ENCODE results near the gene ARL2BP. TPM values are rescaled to one million over a fixed set of nuclear protein-coding genes. Genes with fewer than 3 reads are reported as not detected.
A peak's percentile ranks its signal among the peaks of the same experiment; 100 is the strongest.
"Not testable (repeated sequence)": the region's sequence is repeated elsewhere in the genome, so short reads cannot be mapped to it uniquely, and the experiment has no call there.

Gene ARL2BP
- total RNA-seq (41.4 TPM), polyA plus RNA-seq (54.7 TPM)
- long read RNA-seq, donor 1 = 0 reads
- long read RNA-seq, donor 2 = 0 reads
- long read RNA-seq, donor 3, transcript ARL2BP-201 (6 exons, 2,130 nt) = major isoform, 18 of 18 reads
- long read RNA-seq, donor 3, partial matches to known transcripts = 0 of 18 reads
- long read RNA-seq, donor 3, other reads (novel, unspliced or antisense) = 0 of 18 reads
- long read RNA-seq, donor 4, transcript ARL2BP-201 (6 exons, 2,130 nt) = major isoform, 8 of 16 reads
- long read RNA-seq, donor 4, partial matches to known transcripts = 8 of 16 reads
- long read RNA-seq, donor 4, other reads (novel, unspliced or antisense) = 0 of 16 reads
- long read RNA-seq, donor 5, transcript ARL2BP-201 (6 exons, 2,130 nt) = major isoform, 33 of 42 reads
- long read RNA-seq, donor 5, partial matches to known transcripts = 9 of 42 reads
- long read RNA-seq, donor 5, other reads (novel, unspliced or antisense) = 0 of 42 reads
- long read RNA-seq, donor 6, transcript ARL2BP-201 (6 exons, 2,130 nt) = major isoform, 17 of 17 reads
- long read RNA-seq, donor 6, partial matches to known transcripts = 0 of 17 reads
- long read RNA-seq, donor 6, other reads (novel, unspliced or antisense) = 0 of 17 reads
- long read RNA-seq, donor 7, transcript ARL2BP-201 (6 exons, 2,130 nt) = major isoform, 25 of 26 reads
- long read RNA-seq, donor 7, partial matches to known transcripts = 0 of 26 reads
- long read RNA-seq, donor 7, other reads (novel, unspliced or antisense) = 0 of 26 reads
- long read RNA-seq, donor 8, transcript ARL2BP-201 (6 exons, 2,130 nt) = major isoform, 10 of 15 reads
- long read RNA-seq, donor 8, partial matches to known transcripts = 5 of 15 reads
- long read RNA-seq, donor 8, other reads (novel, unspliced or antisense) = 0 of 15 reads
- long read RNA-seq, donor 9, transcript ARL2BP-201 (6 exons, 2,130 nt) = major isoform, 13 of 18 reads
- long read RNA-seq, donor 9, partial matches to known transcripts = 5 of 18 reads
- long read RNA-seq, donor 9, other reads (novel, unspliced or antisense) = 0 of 18 reads
- long read RNA-seq, donor 10, transcript ARL2BP-201 (6 exons, 2,130 nt) = major isoform, 11 of 21 reads
- long read RNA-seq, donor 10, partial matches to known transcripts = 10 of 21 reads
- long read RNA-seq, donor 10, other reads (novel, unspliced or antisense) = 0 of 21 reads

DNA sequence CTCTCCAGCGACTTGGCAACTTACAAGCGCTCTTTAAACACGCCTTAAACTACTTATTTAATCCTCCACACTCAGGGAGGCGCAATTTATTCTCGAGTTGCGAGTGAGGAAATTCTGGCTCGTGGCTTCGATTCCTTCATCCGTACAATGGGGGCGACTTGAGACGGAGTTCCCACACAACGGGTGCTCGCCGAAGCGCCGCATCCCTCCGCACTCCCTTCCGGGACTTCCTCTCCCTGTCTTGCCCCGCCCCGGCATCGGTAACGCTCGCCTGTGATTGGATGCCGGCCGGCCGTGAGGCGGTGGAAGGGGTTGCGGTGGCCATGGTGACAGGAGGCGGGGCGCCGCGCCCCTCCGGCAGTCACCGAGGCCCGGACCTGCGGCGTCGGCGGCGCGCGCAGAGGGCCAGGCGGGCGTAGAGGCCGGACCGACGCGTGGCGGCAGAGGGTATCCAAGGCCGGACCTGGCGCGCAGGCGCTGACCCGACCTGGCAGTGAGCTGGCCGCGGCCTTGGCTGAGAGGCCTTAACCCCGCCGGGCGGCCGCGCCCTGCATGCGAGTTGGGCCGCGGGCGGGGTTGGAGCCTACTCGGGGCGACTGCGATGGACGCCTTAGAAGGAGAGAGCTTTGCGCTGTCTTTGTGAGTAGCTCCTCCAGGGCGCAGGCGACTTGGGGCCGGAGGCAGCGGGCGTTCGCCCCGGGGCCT is at the start of gene ARL2BP:
ARL2BP (plus strand) TSS at position 493 of the 705 bp plus-strand sequence; CDS start at position 602, 109 bp downstream.
- H3K27me3 ChIP-seq (ENCODE audit: control insufficient read depth in 2 of 2, insufficient read depth in 1 of 2, low read length in 1 of 2) = no peaks in the 10 kb centered on the region
- peaks cover 13 to 26% of the 10 kb centered on the region in 2 donors for H3K36me3 ChIP-seq (ENCODE audit: control insufficient read depth in 2 of 2, insufficient read depth in 2 of 2, low read length in 1 of 2)
- under 1% methylated on average over 77 of the region's 77 CpGs for WGBS
- peak within 1 kb of the TSS; percentile 70 to 76 for H3K4me3 ChIP-seq (ENCODE audit: low read length in 2 of 2)
- peak; percentile 82 to 98 (median 93) for DNase-seq (ENCODE audit: low read depth in 6 of 9, low spot score in 9 of 9)
- H3K9me3 ChIP-seq (ENCODE audit: control insufficient read depth in 2 of 2, insufficient read depth in 1 of 2, low read length in 1 of 2) = no peaks in the 10 kb centered on the region
- H3K4me1 ChIP-seq (ENCODE audit: control insufficient read depth in 2 of 2, insufficient read depth in 2 of 2, low read length in 2 of 2) = peaks cover 5 to 10% of the 10 kb centered on the region in 2 donors
- peak within 1 kb of the TSS; percentile 82 for H3K27ac ChIP-seq (ENCODE audit: low read depth in 1 of 2, low read length in 1 of 2)

DNA sequence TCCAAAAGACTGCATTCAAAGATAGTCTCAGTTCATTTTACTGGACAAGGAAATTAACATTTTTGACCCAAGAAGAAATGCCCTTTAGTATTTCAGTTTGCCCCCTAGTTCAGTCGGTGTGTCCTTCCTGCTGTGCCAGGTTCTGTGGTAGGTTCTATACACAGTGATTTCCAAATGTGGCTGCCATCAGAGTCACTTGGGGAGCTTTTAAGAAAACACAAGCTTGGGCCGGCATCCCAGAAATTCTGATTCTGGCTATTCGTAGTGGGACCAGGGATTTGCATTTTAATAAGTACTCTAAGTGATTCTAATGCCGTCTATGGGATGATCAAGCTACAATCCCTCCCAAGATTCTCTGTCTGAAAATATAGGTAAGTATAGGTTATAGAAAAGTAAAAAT is 48.8 kb upstream of the ARL2BP start:
- H3K27me3 ChIP-seq (ENCODE audit: control insufficient read depth in 2 of 2, insufficient read depth in 1 of 2, low read length in 1 of 2) = no peaks in the 10 kb centered on the region
- H3K4me3 ChIP-seq (ENCODE audit: low read length in 2 of 2) = no peak overlapping the region
- no peak overlapping the region for H3K27ac ChIP-seq (ENCODE audit: low read depth in 1 of 2, low read length in 1 of 2)
- H3K36me3 ChIP-seq (ENCODE audit: control insufficient read depth in 2 of 2, insufficient read depth in 2 of 2, low read length in 1 of 2) = peaks cover 0 to 3% of the 10 kb centered on the region in 2 donors
- no peaks in the 10 kb centered on the region for H3K4me1 ChIP-seq (ENCODE audit: control insufficient read depth in 2 of 2, insufficient read depth in 2 of 2, low read length in 2 of 2)
- DNase-seq (ENCODE audit: low read depth in 6 of 9, low spot score in 9 of 9) = no peak
- WGBS = 97% methylated on average over 4 of the region's 4 CpGs
- H3K9me3 ChIP-seq (ENCODE audit: control insufficient read depth in 2 of 2, insufficient read depth in 1 of 2, low read length in 1 of 2) = no peaks in the 10 kb centered on the region

DNA sequence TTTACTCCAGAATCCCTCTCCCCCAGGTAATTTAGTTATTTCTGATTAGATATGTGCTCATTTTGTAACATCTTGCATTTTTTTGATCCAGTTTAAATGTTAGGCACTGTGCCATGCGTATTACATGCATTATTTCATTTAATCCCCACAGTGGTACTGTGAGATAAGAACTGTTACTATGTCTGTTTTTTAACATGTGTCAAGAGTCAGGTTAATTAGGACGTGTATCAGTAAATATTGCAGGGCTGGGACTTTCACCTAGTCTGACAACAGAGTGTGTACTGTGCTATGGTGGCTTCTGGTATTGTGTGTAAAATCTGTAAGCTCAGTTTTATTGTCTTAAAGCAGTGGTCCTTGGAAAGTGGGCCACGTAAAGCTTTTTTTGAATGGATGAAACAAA is 48.3 kb upstream of the ARL2BP start:
- no peaks in the 10 kb centered on the region for H3K4me1 ChIP-seq (ENCODE audit: control insufficient read depth in 2 of 2, insufficient read depth in 2 of 2, low read length in 2 of 2)
- 99% methylated on average over 3 of the region's 3 CpGs for WGBS

DNA sequence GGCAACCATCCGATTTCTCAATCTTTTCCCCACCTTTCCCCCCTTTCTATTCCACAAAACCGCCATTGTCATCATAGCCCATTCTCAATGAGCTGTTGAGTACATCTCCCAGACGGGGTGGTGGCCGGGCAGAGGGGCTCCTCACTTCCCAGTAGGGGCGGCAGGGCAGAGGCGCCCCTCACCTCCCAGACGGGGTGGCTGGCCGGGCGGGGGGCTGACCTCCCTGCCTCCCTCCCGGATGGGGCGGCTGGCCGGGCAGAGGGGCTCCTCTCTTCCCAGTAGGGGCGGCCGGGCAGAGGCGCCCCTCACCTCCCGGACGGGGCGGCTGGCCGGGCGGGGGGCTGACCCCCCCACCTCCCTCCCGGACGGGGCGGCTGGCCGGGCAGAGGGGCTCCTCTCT is 44.7 kb upstream of the ARL2BP start:
- H3K27me3 ChIP-seq (ENCODE audit: control insufficient read depth in 2 of 2, insufficient read depth in 1 of 2, low read length in 1 of 2); H3K4me1 ChIP-seq (ENCODE audit: control insufficient read depth in 2 of 2, insufficient read depth in 2 of 2, low read length in 2 of 2); H3K9me3 ChIP-seq (ENCODE audit: control insufficient read depth in 2 of 2, insufficient read depth in 1 of 2, low read length in 1 of 2); H3K4me3 ChIP-seq (ENCODE audit: low read length in 2 of 2); DNase-seq (ENCODE audit: low read depth in 6 of 9, low spot score in 9 of 9); H3K27ac ChIP-seq (ENCODE audit: low read depth in 1 of 2, low read length in 1 of 2): not testable (repeated sequence)
- 94% methylated on average over 11 of the region's 24 CpGs for WGBS
- H3K36me3 ChIP-seq (ENCODE audit: control insufficient read depth in 2 of 2, insufficient read depth in 2 of 2, low read length in 1 of 2) = peaks cover 10 to 12% of the 10 kb centered on the region in 2 donors

More for the DNA sequence above, 48.3 kb upstream of the ARL2BP start:
- Histone ChIP-seq H3K9me3 (ENCODE audit: control insufficient read depth in 2 of 2, insufficient read depth in 1 of 2, low read length in 1 of 2) (no peaks in the 10 kb centered on the region), H3K36me3 (ENCODE audit: control insufficient read depth in 2 of 2, insufficient read depth in 2 of 2, low read length in 1 of 2) (peaks cover 0 to 3% of the 10 kb centered on the region in 2 donors), H3K27ac (ENCODE audit: low read depth in 1 of 2, low read length in 1 of 2) (no peak overlapping the region), H3K27me3 (ENCODE audit: control insufficient read depth in 2 of 2, insufficient read depth in 1 of 2, low read length in 1 of 2) (no peaks in the 10 kb centered on the region), H3K4me3 (ENCODE audit: low read length in 2 of 2) (no peak overlapping the region)
- DNase-seq (ENCODE audit: low read depth in 6 of 9, low spot score in 9 of 9) = no peak

DNA sequence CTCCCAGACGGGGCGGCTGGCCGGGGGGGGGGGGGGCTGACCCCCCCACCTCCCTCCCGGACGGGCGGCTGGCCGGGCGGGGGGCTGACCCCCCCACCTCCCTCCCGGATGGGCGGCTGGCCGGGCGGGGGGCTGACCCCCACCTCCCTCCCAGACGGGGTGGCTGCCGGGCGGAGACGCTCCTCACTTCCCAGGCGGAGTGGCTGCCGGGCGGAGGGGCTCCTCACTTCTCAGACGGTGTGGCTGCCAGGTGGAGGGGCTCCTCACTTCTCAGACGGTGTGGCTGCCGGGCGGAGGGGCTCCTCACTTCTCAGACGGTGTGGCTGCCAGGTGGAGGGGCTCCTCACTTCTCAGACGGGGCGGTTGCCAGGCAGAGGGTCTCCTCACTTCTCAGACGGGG is 44.1 kb upstream of the ARL2BP start:
- not testable (repeated sequence) for H3K27ac ChIP-seq (ENCODE audit: low read depth in 1 of 2, low read length in 1 of 2); H3K4me1 ChIP-seq (ENCODE audit: control insufficient read depth in 2 of 2, insufficient read depth in 2 of 2, low read length in 2 of 2); H3K27me3 ChIP-seq (ENCODE audit: control insufficient read depth in 2 of 2, insufficient read depth in 1 of 2, low read length in 1 of 2); H3K9me3 ChIP-seq (ENCODE audit: control insufficient read depth in 2 of 2, insufficient read depth in 1 of 2, low read length in 1 of 2); DNase-seq (ENCODE audit: low read depth in 6 of 9, low spot score in 9 of 9); H3K4me3 ChIP-seq (ENCODE audit: low read length in 2 of 2)
- peaks cover 15 to 16% of the 10 kb centered on the region in 2 donors for H3K36me3 ChIP-seq (ENCODE audit: control insufficient read depth in 2 of 2, insufficient read depth in 2 of 2, low read length in 1 of 2)
- WGBS = 94% methylated on average over 24 of the region's 27 CpGs

DNA sequence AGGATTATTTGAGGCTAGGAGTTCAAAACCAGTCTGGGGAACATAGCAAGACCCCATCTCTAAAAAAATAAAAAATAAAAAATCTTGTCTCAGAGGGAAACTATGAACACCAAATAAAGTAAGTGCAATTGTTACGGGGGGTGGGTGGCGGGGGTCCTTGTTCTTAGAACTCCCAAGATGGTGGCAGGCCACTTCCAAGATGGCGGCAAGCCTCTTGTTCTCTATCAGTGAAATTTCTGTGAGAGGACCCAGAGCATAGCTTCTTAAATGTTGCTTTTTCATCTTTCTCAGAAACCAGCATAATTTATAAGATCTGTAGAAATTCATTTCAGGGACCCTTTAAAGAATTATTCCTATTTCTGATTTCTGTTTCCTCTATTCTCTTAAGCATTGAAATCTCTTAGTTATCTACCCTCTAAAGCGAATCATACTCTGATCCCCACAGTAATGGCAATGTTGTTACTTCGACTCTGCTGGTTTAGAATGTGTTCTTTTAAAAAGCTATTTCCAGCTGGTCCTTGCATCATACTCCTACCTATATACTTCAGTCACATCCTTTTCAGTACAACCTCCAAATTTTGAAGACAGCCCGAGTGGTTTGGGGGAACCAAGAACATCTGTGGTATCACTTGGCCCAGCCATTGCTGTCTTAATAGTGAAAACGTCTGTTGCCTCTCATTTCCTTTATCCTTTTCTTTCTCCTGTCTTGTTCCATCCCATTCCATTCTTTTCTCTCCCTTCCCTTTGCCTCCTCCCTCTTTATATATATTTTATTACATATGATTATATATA is 42.8 kb upstream of the ARL2BP start:
- WGBS = 98% methylated on average over 7 of the region's 7 CpGs
- H3K27me3 ChIP-seq (ENCODE audit: control insufficient read depth in 2 of 2, insufficient read depth in 1 of 2, low read length in 1 of 2) = no peaks in the 10 kb centered on the region
- peaks cover 19 to 28% of the 10 kb centered on the region in 2 donors for H3K36me3 ChIP-seq (ENCODE audit: control insufficient read depth in 2 of 2, insufficient read depth in 2 of 2, low read length in 1 of 2)
- H3K9me3 ChIP-seq (ENCODE audit: control insufficient read depth in 2 of 2, insufficient read depth in 1 of 2, low read length in 1 of 2) = no peaks in the 10 kb centered on the region
- DNase-seq (ENCODE audit: low read depth in 6 of 9, low spot score in 9 of 9) = no peak
- H3K4me3 ChIP-seq (ENCODE audit: low read length in 2 of 2) = no peak overlapping the region
- H3K4me1 ChIP-seq (ENCODE audit: control insufficient read depth in 2 of 2, insufficient read depth in 2 of 2, low read length in 2 of 2) = no peaks in the 10 kb centered on the region
- no peak overlapping the region for H3K27ac ChIP-seq (ENCODE audit: low read depth in 1 of 2, low read length in 1 of 2)

DNA sequence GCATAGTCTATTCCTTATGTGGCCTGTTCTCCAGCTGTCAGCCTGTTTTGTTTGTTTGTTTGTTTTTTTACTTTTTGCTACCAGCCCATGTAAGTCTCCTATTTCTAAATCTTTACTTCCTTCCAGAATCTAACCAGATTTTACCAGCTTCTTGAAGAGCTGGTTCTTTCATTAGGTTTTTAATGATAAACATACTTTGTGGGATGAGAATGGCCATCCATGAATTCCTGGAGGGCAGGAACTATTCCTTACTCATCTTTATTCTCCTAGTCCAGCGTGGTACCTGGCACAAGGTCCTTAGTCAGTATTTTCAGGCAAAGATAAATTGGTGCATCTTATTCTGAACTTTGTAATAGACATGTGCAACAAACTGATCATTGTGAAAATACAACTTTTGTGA is 41.6 kb upstream of the ARL2BP start:
- H3K9me3 ChIP-seq (ENCODE audit: control insufficient read depth in 2 of 2, insufficient read depth in 1 of 2, low read length in 1 of 2) = no peaks in the 10 kb centered on the region
- H3K4me1 ChIP-seq (ENCODE audit: control insufficient read depth in 2 of 2, insufficient read depth in 2 of 2, low read length in 2 of 2) = no peaks in the 10 kb centered on the region
- no peak overlapping the region for H3K4me3 ChIP-seq (ENCODE audit: low read length in 2 of 2)
- 89% methylated on average over 1 of the region's 1 CpG for WGBS
- no peak overlapping the region for H3K27ac ChIP-seq (ENCODE audit: low read depth in 1 of 2, low read length in 1 of 2)
- no peaks in the 10 kb centered on the region for H3K27me3 ChIP-seq (ENCODE audit: control insufficient read depth in 2 of 2, insufficient read depth in 1 of 2, low read length in 1 of 2)
- peaks cover 26 to 37% of the 10 kb centered on the region in 2 donors for H3K36me3 ChIP-seq (ENCODE audit: control insufficient read depth in 2 of 2, insufficient read depth in 2 of 2, low read length in 1 of 2)
- no peak for DNase-seq (ENCODE audit: low read depth in 6 of 9, low spot score in 9 of 9)

DNA sequence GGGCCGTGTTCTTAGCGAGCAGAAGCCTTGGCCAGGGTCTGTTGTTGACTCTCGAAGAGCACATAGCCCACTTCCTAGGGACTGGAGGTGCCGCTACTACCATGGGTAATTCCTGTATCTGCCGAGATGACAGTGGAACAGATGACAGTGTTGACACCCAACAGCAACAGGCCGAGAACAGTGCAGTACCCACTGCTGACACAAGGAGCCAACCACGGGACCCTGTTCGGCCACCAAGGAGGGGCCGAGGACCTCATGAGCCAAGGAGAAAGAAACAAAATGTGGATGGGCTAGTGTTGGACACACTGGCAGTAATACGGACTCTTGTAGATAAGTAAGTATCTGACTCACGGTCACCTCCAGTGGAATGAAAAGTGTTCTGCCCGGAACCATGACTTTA is 40.4 kb upstream of the ARL2BP start:
- no peaks in the 10 kb centered on the region for H3K9me3 ChIP-seq (ENCODE audit: control insufficient read depth in 2 of 2, insufficient read depth in 1 of 2, low read length in 1 of 2)
- H3K4me3 ChIP-seq (ENCODE audit: low read length in 2 of 2) = no peak overlapping the region
- 97% methylated on average over 12 of the region's 12 CpGs for WGBS
- no peaks in the 10 kb centered on the region for H3K4me1 ChIP-seq (ENCODE audit: control insufficient read depth in 2 of 2, insufficient read depth in 2 of 2, low read length in 2 of 2)
- DNase-seq (ENCODE audit: low read depth in 6 of 9, low spot score in 9 of 9) = no peak
- H3K27ac ChIP-seq (ENCODE audit: low read depth in 1 of 2, low read length in 1 of 2) = no peak overlapping the region
- H3K27me3 ChIP-seq (ENCODE audit: control insufficient read depth in 2 of 2, insufficient read depth in 1 of 2, low read length in 1 of 2) = no peaks in the 10 kb centered on the region
- H3K36me3 ChIP-seq (ENCODE audit: control insufficient read depth in 2 of 2, insufficient read depth in 2 of 2, low read length in 1 of 2) = peaks cover 28 to 46% of the 10 kb centered on the region in 2 donors

All from thymus (tissue), 14 donors.